ENCODE measurements around the gene KLF14. TPM values are rescaled to one million over a fixed set of nuclear protein-coding genes. Genes with fewer than 3 reads are reported as not detected.

The KLF14 gene
- total and polyA plus RNA-seq, 11 donors = 0.09 to 0.15 (median 0.12) TPM; not detected in 5

Other genes starting within 250 kb of the KLF14 start
- 10 to 100 TPM in 2 of 9 donors, 1 to 10 TPM in 6, under 1 TPM in 1; 0.79 to 46.0 (median 5.3) TPM for gene MEST, start 242.1 kb downstream of the KLF14 start, total RNA-seq
- gene MEST, start 242.1 kb downstream of the KLF14 start, polyA plus RNA-seq = 1 to 10 TPM; 2.3 to 4.2 TPM
- 10 to 100 TPM; 14.6 to 26.9 (median 19.5) TPM for gene COPG2, start 65.5 kb downstream of the KLF14 start, total RNA-seq
- gene COPG2, start 65.5 kb downstream of the KLF14 start, polyA plus RNA-seq = 10 to 100 TPM in 1 of 2 donors, 1 to 10 TPM in 1; 6.9 to 16.3 TPM
- not detected for gene TSGA13, start 47.7 kb downstream of the KLF14 start, total RNA-seq
- not detected for gene TSGA13, start 47.7 kb downstream of the KLF14 start, polyA plus RNA-seq

Measured in heart left ventricle (tissue), 11 donors.